Body of pancreas (tissue), 4 donors: ENCODE data around the gene LYPD4.

Experiments
- POLR2A ChIP-seq, 3 donors: fragments of 450-650 bp; IDR thresholded peaks; one replicate each; pipeline ENCODE4 v1.6.1; 2016; ENCODE audit warnings: antibody characterized with exemption in 3 of 3, mild to moderate bottlenecking in 2 of 3
- TF ChIP-seq, protein P1 (sequence below), 7 experiments: fragments of 450-650 bp in 4 of 7; fragments of 200-600 bp in 3 of 7; sonication (generic) in 3 of 7; IDR thresholded peaks; one replicate each; pipeline ENCODE4 v1.5.1; 2016 to 2019; ENCODE audit warnings: antibody characterized with exemption in 7 of 7

- no peak for TF ChIP-seq POLR2A (IDR thresholded peaks at IDR 0.05)
- TF ChIP-seq, protein P1, sequence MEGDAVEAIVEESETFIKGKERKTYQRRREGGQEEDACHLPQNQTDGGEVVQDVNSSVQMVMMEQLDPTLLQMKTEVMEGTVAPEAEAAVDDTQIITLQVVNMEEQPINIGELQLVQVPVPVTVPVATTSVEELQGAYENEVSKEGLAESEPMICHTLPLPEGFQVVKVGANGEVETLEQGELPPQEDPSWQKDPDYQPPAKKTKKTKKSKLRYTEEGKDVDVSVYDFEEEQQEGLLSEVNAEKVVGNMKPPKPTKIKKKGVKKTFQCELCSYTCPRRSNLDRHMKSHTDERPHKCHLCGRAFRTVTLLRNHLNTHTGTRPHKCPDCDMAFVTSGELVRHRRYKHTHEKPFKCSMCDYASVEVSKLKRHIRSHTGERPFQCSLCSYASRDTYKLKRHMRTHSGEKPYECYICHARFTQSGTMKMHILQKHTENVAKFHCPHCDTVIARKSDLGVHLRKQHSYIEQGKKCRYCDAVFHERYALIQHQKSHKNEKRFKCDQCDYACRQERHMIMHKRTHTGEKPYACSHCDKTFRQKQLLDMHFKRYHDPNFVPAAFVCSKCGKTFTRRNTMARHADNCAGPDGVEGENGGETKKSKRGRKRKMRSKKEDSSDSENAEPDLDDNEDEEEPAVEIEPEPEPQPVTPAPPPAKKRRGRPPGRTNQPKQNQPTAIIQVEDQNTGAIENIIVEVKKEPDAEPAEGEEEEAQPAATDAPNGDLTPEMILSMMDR (IDR thresholded peaks at IDR 0.05), result no peak
Measured at GRCh38 chr19:41802770-41803169, 41.7 kb downstream of the LYPD4 start.
